ENCODE results near the gene BCL10.

The BCL10 gene

DNA sequence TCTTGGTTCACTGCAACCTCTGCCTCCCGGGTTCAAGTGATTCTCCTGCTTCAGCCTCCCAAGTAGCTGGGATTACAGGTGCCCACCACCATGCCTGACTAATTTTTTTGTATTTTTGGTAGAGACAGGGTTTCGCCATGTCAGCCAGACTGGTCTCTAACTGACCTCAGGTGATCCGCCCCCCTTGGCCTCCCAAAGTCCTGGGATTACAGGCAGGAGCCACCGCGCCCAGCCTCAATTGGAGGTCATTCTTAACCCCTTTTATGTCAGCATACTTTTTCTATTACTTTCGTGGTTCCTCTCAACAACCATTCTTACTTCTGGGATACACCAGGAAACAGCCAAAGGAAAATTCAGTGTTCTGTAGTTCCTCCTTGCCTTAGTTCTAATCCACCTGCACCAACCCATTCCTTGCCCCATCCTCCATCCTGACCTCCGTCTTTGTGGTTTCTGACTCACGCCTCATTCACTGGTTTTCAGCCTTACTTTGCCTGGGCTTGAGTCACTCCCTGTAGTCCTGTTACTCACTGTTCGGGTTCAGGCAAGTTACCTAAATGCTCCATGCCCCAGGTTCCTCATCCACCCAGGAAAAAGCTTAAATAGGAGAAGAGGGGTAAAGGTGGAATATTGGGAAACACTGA, 12.9 kb upstream of the BCL10 start:
- no peak for DNase-seq (ENCODE audit: low read depth, low spot score)
- ChIA-PET POLR2A (no interaction called here), CTCF (interaction anchor here (1.0 to 3.2 kb wide), 4 partner anchors 9 to 30 kb away, joined by 3 to 11 read pairs (median 4); partner anchors contain the start of gene C1orf52)
- no peak overlapping the region for H3K4me3 ChIP-seq (ENCODE audit: low read depth, low read length)
- TF ChIP-seq, protein P1, sequence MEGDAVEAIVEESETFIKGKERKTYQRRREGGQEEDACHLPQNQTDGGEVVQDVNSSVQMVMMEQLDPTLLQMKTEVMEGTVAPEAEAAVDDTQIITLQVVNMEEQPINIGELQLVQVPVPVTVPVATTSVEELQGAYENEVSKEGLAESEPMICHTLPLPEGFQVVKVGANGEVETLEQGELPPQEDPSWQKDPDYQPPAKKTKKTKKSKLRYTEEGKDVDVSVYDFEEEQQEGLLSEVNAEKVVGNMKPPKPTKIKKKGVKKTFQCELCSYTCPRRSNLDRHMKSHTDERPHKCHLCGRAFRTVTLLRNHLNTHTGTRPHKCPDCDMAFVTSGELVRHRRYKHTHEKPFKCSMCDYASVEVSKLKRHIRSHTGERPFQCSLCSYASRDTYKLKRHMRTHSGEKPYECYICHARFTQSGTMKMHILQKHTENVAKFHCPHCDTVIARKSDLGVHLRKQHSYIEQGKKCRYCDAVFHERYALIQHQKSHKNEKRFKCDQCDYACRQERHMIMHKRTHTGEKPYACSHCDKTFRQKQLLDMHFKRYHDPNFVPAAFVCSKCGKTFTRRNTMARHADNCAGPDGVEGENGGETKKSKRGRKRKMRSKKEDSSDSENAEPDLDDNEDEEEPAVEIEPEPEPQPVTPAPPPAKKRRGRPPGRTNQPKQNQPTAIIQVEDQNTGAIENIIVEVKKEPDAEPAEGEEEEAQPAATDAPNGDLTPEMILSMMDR (IDR thresholded peaks at IDR 0.05; ENCODE audit: insufficient read depth, low read length, missing control alignments) = no peak

DNA sequence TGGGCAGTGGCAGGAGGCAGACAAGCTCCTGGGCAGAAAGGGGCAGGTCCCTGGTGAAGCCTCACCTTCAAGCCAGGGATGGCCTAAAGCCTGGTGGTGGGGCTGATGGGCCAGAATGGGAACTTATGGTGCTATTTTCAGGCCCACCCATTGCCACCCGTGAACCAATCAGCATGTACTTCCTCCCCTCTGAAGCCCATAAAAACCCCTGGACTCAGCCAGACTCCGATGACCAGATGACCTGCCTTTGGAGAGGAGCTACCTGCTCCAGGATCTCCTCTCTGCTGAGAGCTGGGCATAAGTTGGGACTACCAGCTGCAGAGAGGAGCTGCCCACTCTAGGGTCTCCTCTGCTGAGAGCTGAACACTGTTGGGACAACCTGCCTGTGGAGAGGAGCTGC, 7.8 kb upstream of the BCL10 start:
- ChIA-PET POLR2A (no interaction called here), CTCF (interaction anchor here (1.1 to 1.7 kb wide), 2 partner anchors 11 to 409 kb away, joined by 4 read pairs; no protein-coding TSS in a partner anchor)
- no peak overlapping the region for H3K4me3 ChIP-seq (ENCODE audit: low read depth, low read length)
- DNase-seq (ENCODE audit: low read depth, low spot score) = no peak
- TF ChIP-seq, protein P1 (IDR thresholded peaks at IDR 0.05; ENCODE audit: insufficient read depth, low read length, missing control alignments) = no peak

DNA sequence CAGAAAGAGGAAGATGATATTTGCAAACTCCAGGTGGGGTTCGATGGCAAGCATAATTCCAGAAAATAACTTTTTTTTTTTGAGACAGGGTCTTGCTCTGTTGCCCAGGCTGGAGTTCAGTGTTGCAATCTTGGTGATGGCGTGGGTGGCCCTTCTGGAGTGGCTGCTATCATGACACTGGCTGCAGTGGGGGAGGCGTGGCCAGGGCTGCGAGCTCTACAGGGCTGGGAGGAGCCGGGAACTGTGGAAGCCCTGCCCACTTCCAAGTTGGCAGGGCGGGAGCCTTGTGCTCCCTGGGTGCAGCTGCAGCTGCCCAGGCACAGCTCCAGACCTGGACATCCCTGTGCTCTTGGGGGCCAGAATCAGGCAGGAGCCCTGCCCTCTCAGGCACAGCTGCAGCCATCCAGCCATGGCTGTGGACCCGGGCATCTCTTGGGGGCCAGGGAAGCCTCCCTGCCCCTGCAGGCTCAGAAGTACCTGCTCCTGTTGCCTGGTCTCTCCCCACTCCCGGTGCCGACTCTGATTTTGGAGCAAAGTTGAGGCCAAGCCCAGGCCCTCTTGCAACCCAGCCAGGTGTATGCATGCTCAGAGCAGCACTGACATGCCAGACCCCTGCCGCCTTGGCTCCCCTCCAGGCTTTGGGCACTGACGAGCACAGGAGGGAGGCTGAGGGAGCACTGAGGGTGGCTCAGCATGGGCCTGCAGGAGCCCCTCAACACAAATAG, 7.2 kb upstream of the BCL10 start:
- CTCF ChIA-PET = no interaction called here
- POLR2A ChIA-PET = no interaction called here
- TF ChIP-seq, protein P1 (IDR thresholded peaks at IDR 0.05; ENCODE audit: insufficient read depth, low read length, missing control alignments) = no peak
- DNase-seq (ENCODE audit: low read depth, low spot score) = no peak
- no peak overlapping the region for H3K4me3 ChIP-seq (ENCODE audit: low read depth, low read length)

DNA sequence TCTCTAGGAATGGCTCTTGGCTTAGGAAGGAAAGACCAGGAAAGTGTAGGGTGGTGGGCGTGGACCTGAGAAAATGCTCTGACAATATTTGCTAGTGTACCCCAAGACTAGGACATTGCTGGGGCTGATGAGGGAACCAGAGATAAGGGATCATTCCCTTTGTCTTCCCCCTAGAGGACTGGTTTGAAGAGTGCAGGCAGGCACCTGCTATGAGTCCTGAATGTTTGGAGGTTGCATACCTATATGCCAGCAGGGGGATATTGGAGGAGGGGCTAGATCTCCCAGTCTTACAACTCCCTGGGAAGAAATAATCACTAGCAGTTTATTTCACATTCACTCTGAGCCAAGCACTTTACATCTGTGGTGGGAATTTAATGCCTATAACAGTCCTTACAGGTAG, 6.0 kb upstream of the BCL10 start:
- ChIA-PET POLR2A (no interaction called here), CTCF (interaction anchor here (1.8 to 2.0 kb wide), 2 partner anchors 23 to 26 kb away, joined by 6 to 8 read pairs; partner anchors contain the start of gene C1orf52)
- TF ChIP-seq, protein P1 (IDR thresholded peaks at IDR 0.05; ENCODE audit: insufficient read depth, low read length, missing control alignments) = no peak
- H3K4me3 ChIP-seq (ENCODE audit: low read depth, low read length) = no peak overlapping the region
- no peak for DNase-seq (ENCODE audit: low read depth, low spot score)

DNA sequence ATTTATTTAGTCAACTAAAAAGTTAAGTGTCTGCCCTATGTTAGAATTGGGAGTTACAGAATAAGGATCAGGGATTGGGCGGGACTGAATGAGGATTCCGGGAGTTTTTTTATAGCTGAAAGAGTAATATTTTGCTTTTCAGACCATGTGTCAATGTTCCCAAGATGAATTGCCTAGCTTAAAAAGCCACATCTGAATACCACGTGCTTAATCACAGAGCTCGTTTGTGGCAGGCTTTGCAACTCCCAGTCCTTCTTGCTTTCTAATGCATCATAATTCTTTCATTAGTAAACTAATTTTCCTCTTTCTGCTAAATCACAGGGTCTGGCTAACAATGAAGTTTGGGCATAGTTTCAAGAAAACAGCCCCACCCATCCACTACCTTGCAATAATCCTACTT, 4.2 kb upstream of the BCL10 start:
- DNase-seq (ENCODE audit: low read depth, low spot score) = no peak
- TF ChIP-seq, protein P1 (IDR thresholded peaks at IDR 0.05; ENCODE audit: insufficient read depth, low read length, missing control alignments) = no peak
- no peak overlapping the region for H3K4me3 ChIP-seq (ENCODE audit: low read depth, low read length)
- ChIA-PET POLR2A (no interaction called here), CTCF (interaction anchor here (1.8 to 2.0 kb wide), 3 partner anchors 12 to 27 kb away, joined by 6 to 10 read pairs (median 8); partner anchors contain the start of gene C1orf52)

DNA sequence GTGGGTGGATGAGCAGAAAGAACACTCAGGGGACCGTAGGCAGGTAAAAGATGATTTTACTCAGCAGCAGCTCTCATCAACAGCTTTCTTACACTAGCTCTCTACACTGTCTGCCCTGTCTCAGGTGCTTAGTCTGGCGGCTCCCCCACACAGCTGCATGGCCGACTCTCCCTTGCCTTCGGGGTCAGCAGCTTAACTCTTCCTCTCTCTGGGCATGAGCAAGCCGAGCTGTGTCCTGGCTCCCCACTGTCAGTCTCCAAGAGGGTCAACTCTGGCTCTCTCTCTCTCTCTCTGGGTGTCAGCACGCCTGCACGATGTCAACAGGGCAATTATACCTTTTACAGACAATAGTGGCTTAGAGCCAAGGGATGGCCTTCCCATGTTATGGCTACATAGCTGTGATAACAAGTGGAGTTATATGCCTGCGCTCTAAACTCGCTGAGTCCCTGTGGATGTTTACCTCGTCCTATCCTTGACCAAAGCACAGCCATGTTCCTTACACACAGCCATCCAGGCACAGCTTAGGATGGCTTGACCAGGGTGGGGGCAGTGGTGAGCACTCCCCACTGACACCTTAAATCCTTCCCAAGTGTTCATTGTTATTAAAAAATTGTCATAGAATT, 3.1 kb upstream of the BCL10 start:
- CTCF ChIA-PET = interaction anchor here (1.1 kb wide), 1 partner anchor 10 kb away, joined by 3 read pairs; no protein-coding TSS in a partner anchor
- H3K4me3 ChIP-seq (ENCODE audit: low read depth, low read length) = no peak overlapping the region
- TF ChIP-seq, protein P1 (IDR thresholded peaks at IDR 0.05; ENCODE audit: insufficient read depth, low read length, missing control alignments) = no peak
- DNase-seq (ENCODE audit: low read depth, low spot score) = no peak
- POLR2A ChIA-PET = interaction anchor here (0.5 kb wide), 2 partner anchors 42 to 280 kb away, joined by 3 read pairs; no protein-coding TSS in a partner anchor

Measured in AG04449 (cell line).